Stimulated activated naive CD8-positive, alpha-beta T cell treated with anti-CD3 and anti-CD28 coated beads, Interleukin-15, amount 100 ng/mL, for 72 hours (primary cell): ENCODE results near the gene TUB.

Experiments used
- ATAC-seq: fragments of 150-1000 bp; cut with Tn5 transposase; 2 replicates; pipeline ENCODE4 v1.10.0; 2021; ENCODE audit warnings: mild to moderate bottlenecking, moderate library complexity
- DNase-seq, 2 donors: peaks; one replicate each; pipeline ENCODE4 v3.0.0; 2021 to 2022
- H3K27ac Mint-ChIP-seq, 2 donors: one replicate each; pipeline ENCODE4 v1.8.0; 2022; ENCODE audit warnings: mild to moderate bottlenecking in 2 of 2, mixed read lengths in 2 of 2, moderate library complexity in 2 of 2
- H3K27me3 Mint-ChIP-seq: one replicate; pipeline ENCODE4 v1.8.0; 2022; ENCODE audit warnings: mixed read lengths
- H3K4me1 Mint-ChIP-seq: one replicate; pipeline ENCODE4 v1.8.0; 2022; ENCODE audit warnings: mild to moderate bottlenecking, mixed read lengths
- H3K4me3 Mint-ChIP-seq, 2 donors: one replicate each; pipeline ENCODE4 v1.8.0; 2022; ENCODE audit warnings: mild to moderate bottlenecking in 2 of 2, mixed read lengths in 2 of 2, moderate library complexity in 1 of 2
- H3K9me3 Mint-ChIP-seq, 2 donors: one replicate each; pipeline ENCODE4 v1.8.0; 2022; ENCODE audit warnings: mixed read lengths in 2 of 2

Gene TUB

GRCh38 chr11:8149726-8150125 lies 68.7 kb downstream of the TUB start:
- no peaks in the 10 kb centered on the region for H3K4me1 Mint-ChIP-seq
- no peaks in the 10 kb centered on the region for H3K27me3 Mint-ChIP-seq
- no peak overlapping the region for H3K4me3 Mint-ChIP-seq
- H3K9me3 Mint-ChIP-seq, result no peaks in the 10 kb centered on the region
- no peak for ATAC-seq
- DNase-seq, result no peak
- no peak overlapping the region for H3K27ac Mint-ChIP-seq
